ENCODE measurements around the gene CHD9. TPM values are rescaled to one million over a fixed set of nuclear protein-coding genes. Genes with fewer than 3 reads are reported as not detected.
A peak's percentile ranks its signal among the peaks of the same experiment; 100 is the strongest.

Gene CHD9
- total and polyA plus RNA-seq, 4 donors, result 6.2 to 46.6 (median 32.5) TPM

GRCh38 chr16:53129281-53130158, 74.7 kb downstream of the CHD9 start:
- Histone ChIP-seq H3K4me3 (ENCODE audit: low read depth in 1 of 3, low read length in 3 of 3) (peak overlapping the region; percentile 76 to 99 (median 92)), H3K4me1 (ENCODE audit: control insufficient read depth in 4 of 4, insufficient read depth in 4 of 4, low read length in 3 of 4) (peaks cover 0 to 15% (median 5%) of the 10 kb centered on the region in 4 donors), H3K36me3 (ENCODE audit: control insufficient read depth in 4 of 4, insufficient read depth in 3 of 4, low read depth in 1 of 4, low read length in 3 of 4) (no peaks in the 10 kb centered on the region), H3K9me3 (ENCODE audit: control insufficient read depth in 4 of 4, low read length in 3 of 4) (no peaks in the 10 kb centered on the region), H3K27me3 (ENCODE audit: control insufficient read depth in 4 of 4, insufficient read depth in 4 of 4, low read length in 3 of 4) (no peaks in the 10 kb centered on the region), H3K9ac (ENCODE audit: low read depth in 1 of 2, low read length in 2 of 2) (peak overlapping the region; percentile 24 to 92), H3K27ac (ENCODE audit: low read depth in 1 of 2, low read length in 2 of 2) (peak overlapping the region; percentile 87 to 98)
- peak; percentile 36 for DNase-seq (ENCODE audit: low spot score)
- 19% methylated on average over 25 of the region's 25 CpGs for WGBS
- TF ChIP-seq SP1 (IDR thresholded peaks at IDR 0.05), result peak; percentile 26
- TF ChIP-seq HNF4A (conservative IDR thresholded peaks at IDR 0.05), result peak in 1 of 2 donors; percentile 31
- TF ChIP-seq NR2F2 (IDR thresholded peaks at IDR 0.05), result peak; percentile 18
- no peak for TF ChIP-seq REST (IDR thresholded peaks at IDR 0.05)
- TF ChIP-seq RAD21 (IDR thresholded peaks at IDR 0.05), result peak; percentile 49 to 52
- no peak for TF ChIP-seq CTCF (IDR thresholded peaks at IDR 0.05; ENCODE audit: low read depth, low read length, missing input control)
- TF ChIP-seq FOXA1 (IDR thresholded peaks at IDR 0.05), result no peak
- TF ChIP-seq EGR1 (IDR thresholded peaks at IDR 0.05; ENCODE audit: low read depth in 2 of 2), result no peak
- peak; percentile 34 for TF ChIP-seq YY1 (IDR thresholded peaks at IDR 0.05)
- TF ChIP-seq RXRA (IDR thresholded peaks at IDR 0.05), result peak in 1 of 2 donors; percentile 26

GRCh38 chr16:53130159-53131049, 75.6 kb downstream of the CHD9 start:
- no peaks in the 10 kb centered on the region for H3K27me3 ChIP-seq (ENCODE audit: control insufficient read depth in 4 of 4, insufficient read depth in 4 of 4, low read length in 3 of 4)
- peaks cover 0 to 15% (median 5%) of the 10 kb centered on the region in 4 donors for H3K4me1 ChIP-seq (ENCODE audit: control insufficient read depth in 4 of 4, insufficient read depth in 4 of 4, low read length in 3 of 4)
- no peaks in the 10 kb centered on the region for H3K36me3 ChIP-seq (ENCODE audit: control insufficient read depth in 4 of 4, insufficient read depth in 3 of 4, low read depth in 1 of 4, low read length in 3 of 4)
- no peaks in the 10 kb centered on the region for H3K9me3 ChIP-seq (ENCODE audit: control insufficient read depth in 4 of 4, low read length in 3 of 4)
- peak; percentile 93 for DNase-seq (ENCODE audit: low spot score)
- TF ChIP-seq EGR1 (IDR thresholded peaks at IDR 0.05; ENCODE audit: low read depth in 2 of 2) (no peak), REST (IDR thresholded peaks at IDR 0.05) (peak; percentile 46), SP1 (IDR thresholded peaks at IDR 0.05) (peak; percentile 71), FOXA1 (IDR thresholded peaks at IDR 0.05) (no peak), CTCF (IDR thresholded peaks at IDR 0.05; ENCODE audit: low read depth, low read length, missing input control) (peak; percentile 83), HNF4A (conservative IDR thresholded peaks at IDR 0.05) (peak in 1 of 2 donors; percentile 51), RAD21 (IDR thresholded peaks at IDR 0.05) (peak; percentile 61 to 71), FOXA2 (IDR thresholded peaks at IDR 0.05) (no peak), NR2F2 (IDR thresholded peaks at IDR 0.05) (peak; percentile 11), YY1 (IDR thresholded peaks at IDR 0.05) (peak; percentile 46), RXRA (IDR thresholded peaks at IDR 0.05) (peak; percentile 45 to 71), MAX (IDR thresholded peaks at IDR 0.05) (no peak), JUND (IDR thresholded peaks at IDR 0.05) (no peak)
- under 1% methylated on average over 115 of the region's 115 CpGs for WGBS
- H3K9ac ChIP-seq (ENCODE audit: low read depth in 1 of 2, low read length in 2 of 2), result peak overlapping the region; percentile 24 to 92
- peak overlapping the region; percentile 97 to 98 for H3K27ac ChIP-seq (ENCODE audit: low read depth in 1 of 2, low read length in 2 of 2)
- H3K4me3 ChIP-seq (ENCODE audit: low read depth in 1 of 3, low read length in 3 of 3), result peak overlapping the region; percentile 76 to 99 (median 92)

All from liver (tissue), 9 donors.